OCI-LY1 (cell line): Measurements from ENCODE around the gene TMEM106C.

Experiments
- EZH2 ChIP-seq: fragments of 200-600 bp; sonication (generic), shearing (Covaris generic); IDR thresholded peaks from 2 replicates; pipeline ENCODE4 v1.8.0; 2017; ENCODE audit warnings: borderline replicate concordance, mixed run types, mild to moderate bottlenecking, antibody characterized with exemption, low read length, moderate library complexity, mixed read lengths
- TF ChIP-seq, protein P1 (sequence below): fragments of 200-600 bp; sonication (generic), shearing (Covaris generic); IDR thresholded peaks from 2 replicates; pipeline ENCODE4 v1.5.1; 2017; ENCODE audit warnings: mild to moderate bottlenecking, antibody characterized with exemption, low read length, moderate library complexity, mixed read lengths

DNA sequence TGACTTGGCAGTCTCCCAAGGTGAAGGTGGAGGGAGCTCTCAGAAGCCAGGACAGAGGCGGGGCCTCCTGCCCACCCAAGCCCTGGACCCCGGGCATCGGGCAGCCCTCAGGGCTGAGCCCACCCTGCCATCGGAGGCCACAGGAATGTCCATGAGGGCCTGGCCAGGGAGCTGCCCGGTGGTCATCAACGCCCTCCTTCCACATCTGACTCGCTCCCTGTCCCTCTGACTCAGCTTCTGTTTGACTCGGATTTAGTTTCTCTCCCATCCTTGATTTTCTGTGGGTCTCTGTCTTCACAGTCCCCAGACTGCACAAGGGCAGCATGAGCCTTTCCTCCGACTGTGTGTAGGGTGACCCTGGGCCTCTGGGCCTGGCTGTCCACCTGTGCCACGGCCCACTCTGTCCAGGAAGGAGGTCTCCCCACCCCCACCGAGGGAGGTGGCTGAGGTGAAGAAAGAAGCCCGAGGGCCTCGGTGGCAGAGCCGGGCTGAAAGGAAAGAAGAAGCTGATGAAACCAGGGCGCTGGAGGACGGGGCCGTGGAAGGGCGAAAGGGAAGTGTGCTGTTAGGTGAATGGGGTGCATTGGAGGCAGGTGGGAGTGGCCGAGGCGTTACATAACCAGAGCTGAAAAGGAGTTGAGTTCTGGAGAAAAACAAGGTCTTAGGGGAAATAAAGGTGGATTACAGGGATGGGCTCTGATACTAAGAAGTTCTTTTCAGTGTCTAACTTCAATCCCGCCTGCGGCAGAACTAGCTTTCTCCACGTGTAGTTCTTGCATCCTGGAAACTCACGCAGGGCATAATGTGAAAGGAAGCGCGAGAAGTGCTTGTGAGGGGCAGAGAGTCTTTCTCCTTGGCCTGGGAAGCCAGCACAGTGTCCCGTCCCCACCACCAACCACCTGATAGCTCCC is 16.7 kb upstream of the TMEM106C start:
- TF ChIP-seq, protein P1, sequence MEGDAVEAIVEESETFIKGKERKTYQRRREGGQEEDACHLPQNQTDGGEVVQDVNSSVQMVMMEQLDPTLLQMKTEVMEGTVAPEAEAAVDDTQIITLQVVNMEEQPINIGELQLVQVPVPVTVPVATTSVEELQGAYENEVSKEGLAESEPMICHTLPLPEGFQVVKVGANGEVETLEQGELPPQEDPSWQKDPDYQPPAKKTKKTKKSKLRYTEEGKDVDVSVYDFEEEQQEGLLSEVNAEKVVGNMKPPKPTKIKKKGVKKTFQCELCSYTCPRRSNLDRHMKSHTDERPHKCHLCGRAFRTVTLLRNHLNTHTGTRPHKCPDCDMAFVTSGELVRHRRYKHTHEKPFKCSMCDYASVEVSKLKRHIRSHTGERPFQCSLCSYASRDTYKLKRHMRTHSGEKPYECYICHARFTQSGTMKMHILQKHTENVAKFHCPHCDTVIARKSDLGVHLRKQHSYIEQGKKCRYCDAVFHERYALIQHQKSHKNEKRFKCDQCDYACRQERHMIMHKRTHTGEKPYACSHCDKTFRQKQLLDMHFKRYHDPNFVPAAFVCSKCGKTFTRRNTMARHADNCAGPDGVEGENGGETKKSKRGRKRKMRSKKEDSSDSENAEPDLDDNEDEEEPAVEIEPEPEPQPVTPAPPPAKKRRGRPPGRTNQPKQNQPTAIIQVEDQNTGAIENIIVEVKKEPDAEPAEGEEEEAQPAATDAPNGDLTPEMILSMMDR: no peak
- no peak for TF ChIP-seq EZH2
